IMR-90 (cell line): Measurements from ENCODE around the gene SLC9A7. TPM values are rescaled to one million over a fixed set of nuclear protein-coding genes. Genes with fewer than 3 reads are reported as not detected.

ENCODE experiments used
- ATAC-seq: fragments of 200-7000 bp; cut with Tn5 transposase; 2 replicates; pipeline ENCODE4 v1.9.1; 2020; ENCODE audit warnings: low read depth, mild to moderate bottlenecking, moderate library complexity
- BruUV-seq: library from RNA; stranded (reverse); fragments of 400-500 nt; replicated peaks from 2 replicates; lab custom pipeline; 2021; lab: Mats Ljungman, UMichigan
- CTCF ChIA-PET: fragments of 300-600 bp; formaldehyde crosslinking; extraction: SDS; loops from one replicate; lab custom pipeline; 2021; ENCODE audit warnings: antibody characterized with exemption; lab: Yijun Ruan, JAX
- POLR2A ChIA-PET: fragments of 300-600 bp; sonication (Branson Sonifier 250); formaldehyde crosslinking; loops from one replicate; lab custom pipeline; 2022; ENCODE audit warnings: antibody characterized with exemption; ENCODE audit not compliant: unreplicated experiment; lab: Charles Lee
- DNase-seq: peaks from one replicate; pipeline ENCODE4 v3.0.0; 2013
- H2AFZ ChIP-seq: replicated peaks from 2 replicates; pipeline ENCODE3; 2013; ENCODE audit warnings: low read length, mild to moderate bottlenecking; ENCODE audit not compliant: poor library complexity
- H2AK5ac ChIP-seq: 2 replicates; pipeline ENCODE4 v1.6.1; 2013; ENCODE audit warnings: low read depth, low read length, inconsistent platforms
- H2AK9ac ChIP-seq: replicated peaks from 2 replicates; pipeline ENCODE3; 2013; ENCODE audit warnings: mild to moderate bottlenecking, low read depth, low read length, moderate library complexity; ENCODE audit not compliant: poor library complexity
- H2BK120ac ChIP-seq: 2 replicates; pipeline ENCODE4 v1.6.1; 2013; ENCODE audit warnings: low read depth, low read length, inconsistent platforms
- H2BK15ac ChIP-seq: 3 replicates; pipeline ENCODE4 v1.6.1; 2013; ENCODE audit warnings: low read depth, low read length, inconsistent platforms
- H2BK20ac ChIP-seq: 2 replicates; pipeline ENCODE4 v1.6.1; 2013; ENCODE audit warnings: low read depth, mild to moderate bottlenecking, inconsistent platforms, low read length, moderate library complexity
- H2BK5ac ChIP-seq: 2 replicates; pipeline ENCODE4 v1.6.1; 2013; ENCODE audit warnings: mild to moderate bottlenecking, low read depth, low read length, inconsistent platforms; ENCODE audit not compliant: poor library complexity, severe bottlenecking
- H3K14ac ChIP-seq: replicated peaks from 2 replicates; pipeline ENCODE4 v1.6.1; 2013; ENCODE audit warnings: low read depth, low read length, inconsistent platforms
- H3K18ac ChIP-seq: 2 replicates; pipeline ENCODE4 v1.6.1; 2013; ENCODE audit warnings: low read depth, low read length, control low read depth
- H3K23ac ChIP-seq: 2 replicates; pipeline ENCODE4 v1.6.1; 2013; ENCODE audit warnings: low read depth, low read length, inconsistent platforms
- H3K27ac ChIP-seq: 2 replicates; pipeline ENCODE4 v1.5.1; 2013; ENCODE audit warnings: mild to moderate bottlenecking, control low read depth, low read length; ENCODE audit not compliant: insufficient read depth
- H3K27me3 ChIP-seq: 2 replicates; pipeline ENCODE4 v1.6.1; 2013; ENCODE audit warnings: low read length; ENCODE audit not compliant: control insufficient read depth, insufficient read depth
- H3K36me3 ChIP-seq: 2 replicates; pipeline ENCODE4 v1.6.1; 2013; ENCODE audit warnings: low read length, mixed read lengths; ENCODE audit not compliant: control insufficient read depth, insufficient read depth
- H3K4ac ChIP-seq: 2 replicates; pipeline ENCODE4 v1.6.1; 2013; ENCODE audit warnings: low read depth, low read length, inconsistent platforms
- H3K4me1 ChIP-seq: 2 replicates; pipeline ENCODE4 v1.6.1; 2013; ENCODE audit warnings: low read length, mixed read lengths; ENCODE audit not compliant: control insufficient read depth, insufficient read depth
- H3K4me2 ChIP-seq: 2 replicates; pipeline ENCODE4 v1.6.1; 2013; ENCODE audit warnings: low read depth, mild to moderate bottlenecking, control low read depth, low read length, moderate library complexity
- H3K4me3 ChIP-seq: 2 replicates; pipeline ENCODE4 v1.5.1; 2013; ENCODE audit warnings: low read depth, mild to moderate bottlenecking, control low read depth, low read length, moderate library complexity; ENCODE audit not compliant: insufficient read depth
- H3K56ac ChIP-seq: 2 replicates; pipeline ENCODE4 v1.6.1; 2013; ENCODE audit warnings: low read length, inconsistent platforms; ENCODE audit not compliant: insufficient read depth; ENCODE audit errors: extremely low read depth
- H3K79me1 ChIP-seq, 2 experiments: 2 replicates each; pipeline ENCODE4 v1.6.1; 2013; ENCODE audit warnings: low read length in 2 of 2, inconsistent platforms in 1 of 2, low read depth in 1 of 2
- H3K9ac ChIP-seq: 2 replicates; pipeline ENCODE4 v1.6.1; 2013; ENCODE audit warnings: low read depth, low read length, control low read depth
- H3K9me1 ChIP-seq: 2 replicates; pipeline ENCODE4 v1.6.1; 2013; ENCODE audit warnings: low read length, inconsistent platforms; ENCODE audit not compliant: insufficient read depth
- H3K9me3 ChIP-seq: 2 replicates; pipeline ENCODE4 v1.6.1; 2013; ENCODE audit warnings: low read length; ENCODE audit not compliant: control insufficient read depth, insufficient read depth
- H4K20me1 ChIP-seq: 2 replicates; pipeline ENCODE4 v1.6.1; 2013; ENCODE audit warnings: low read length, inconsistent platforms; ENCODE audit not compliant: insufficient read depth
- H4K5ac ChIP-seq: 2 replicates; pipeline ENCODE4 v1.6.1; 2013; ENCODE audit warnings: mild to moderate bottlenecking, low read depth, low read length, control low read depth
- H4K8ac ChIP-seq, 2 experiments: 2 replicates each; pipeline ENCODE4 v1.6.1; 2013; ENCODE audit warnings: low read depth in 2 of 2, low read length in 2 of 2, control low read depth in 1 of 2, inconsistent platforms in 1 of 2
- H4K91ac ChIP-seq: 2 replicates; pipeline ENCODE4 v1.6.1; 2013; ENCODE audit warnings: low read depth, low read length, inconsistent platforms; ENCODE audit not compliant: insufficient read depth
- BHLHE40 ChIP-seq: fragments of 150-350 bp; IDR thresholded peaks from 2 replicates; pipeline ENCODE4 v1.6.1; 2016; ENCODE audit warnings: mild to moderate bottlenecking, low read depth, low read length
- CEBPB ChIP-seq: IDR thresholded peaks from 2 replicates; pipeline ENCODE4 v1.6.1; 2012; ENCODE audit warnings: low read depth, low read length, improper control_type of control experiment
- CHD1 ChIP-seq: IDR thresholded peaks from 2 replicates; pipeline ENCODE4 v1.6.1; 2012; ENCODE audit warnings: low read depth, low read length, improper control_type of control experiment
- FOS ChIP-seq: fragments of 150-350 bp; IDR thresholded peaks from 2 replicates; pipeline ENCODE4 v1.6.1; 2016; ENCODE audit warnings: low read depth, low read length
- MAFK ChIP-seq: IDR thresholded peaks from 2 replicates; pipeline ENCODE4 v1.6.1; 2012; ENCODE audit warnings: low read depth, low read length, improper control_type of control experiment
- MAZ ChIP-seq: IDR thresholded peaks from 2 replicates; pipeline ENCODE4 v1.6.1; 2012; ENCODE audit warnings: low read depth, mild to moderate bottlenecking, low read length, improper control_type of control experiment, moderate library complexity, borderline replicate concordance
- MXI1 ChIP-seq: IDR thresholded peaks from 2 replicates; pipeline ENCODE4 v1.6.1; 2012; ENCODE audit warnings: low read depth, mild to moderate bottlenecking, low read length, moderate library complexity, borderline replicate concordance
- NFE2L2 ChIP-seq: fragments of 150-350 bp; IDR thresholded peaks from 2 replicates; pipeline ENCODE4 v1.6.1; 2016; ENCODE audit warnings: low read depth, mild to moderate bottlenecking, low read length
- POLR2A ChIP-seq: IDR thresholded peaks from 2 replicates; pipeline ENCODE4 v1.6.1; 2012; ENCODE audit warnings: mild to moderate bottlenecking, low read depth, low read length
- RAD21 ChIP-seq: IDR thresholded peaks from 2 replicates; pipeline ENCODE4 v1.6.1; 2012; ENCODE audit warnings: low read length, improper control_type of control experiment
- RCOR1 ChIP-seq: IDR thresholded peaks from 2 replicates; pipeline ENCODE4 v1.6.1; 2012; ENCODE audit warnings: mild to moderate bottlenecking, low read length, improper control_type of control experiment; ENCODE audit not compliant: insufficient replicate concordance
- RFX5 ChIP-seq: IDR thresholded peaks from 2 replicates; pipeline ENCODE4 v1.8.0; 2012; ENCODE audit warnings: low read depth, mild to moderate bottlenecking, low read length, moderate library complexity
- SMC3 ChIP-seq: fragments of 150-350 bp; IDR thresholded peaks from 2 replicates; pipeline ENCODE4 v1.6.1; 2016; ENCODE audit warnings: low read depth, mild to moderate bottlenecking, antibody characterized with exemption, low read length, moderate library complexity
- USF2 ChIP-seq: fragments of 150-350 bp; IDR thresholded peaks from 2 replicates; pipeline ENCODE4 v1.6.1; 2017; ENCODE audit warnings: mild to moderate bottlenecking, antibody characterized with exemption, low read length, low read depth
- dilution Hi-C: fragments of 300-500 bp; cut with HindIII; formaldehyde crosslinking; loops from one replicate; pipeline ENCODE4 v1.14.3; 2018; ENCODE audit warnings: low sequenced_read_pairs; ENCODE audit not compliant: unreplicated experiment
- in situ Hi-C: fragments of 300-500 bp; cut with MboI; formaldehyde crosslinking; loops from 3 replicates; pipeline ENCODE4 v1.14.3; 2019; ENCODE audit warnings: low sequenced_read_pairs, inconsistent platforms, mixed read lengths
- intact Hi-C: fragments of 100-400 bp; cut with micrococcal nuclease; formaldehyde crosslinking; loops from 2 replicates; pipeline ENCODE4 v1.10.0; 2022
- polyA plus RNA-seq, 3 experiments: library from polyadenylated mRNA; depleted of rRNA; stranded (reverse); fragments of >200 nt; gene quantifications; 2 replicates each; pipeline ENCODE4 v1.2.3, GENCODE V29; 2012; ENCODE audit warnings: low replicate concordance in 1 of 3
- total RNA-seq: library from RNA; depleted of rRNA; stranded (reverse); fragments of >200 nt; gene quantifications from 2 replicates; pipeline ENCODE4 v1.2.3, GENCODE V29; 2012
- TF ChIP-seq, protein P1 (sequence below): fragments of 150-350 bp; IDR thresholded peaks from 2 replicates; pipeline ENCODE4 v1.6.1; 2016; ENCODE audit warnings: low read depth, mild to moderate bottlenecking, low read length, moderate library complexity, borderline replicate concordance
- TF ChIP-seq, protein P2 (sequence below): conservative IDR thresholded peaks from 2 replicates; pipeline ENCODE4 v1.5.1; 2012; ENCODE audit warnings: mild to moderate bottlenecking, low read depth, low read length, improper control_type of control experiment

The SLC9A7 gene
- total and polyA plus RNA-seq, 2 of the 4 experiments (the other 2 are of a cell fraction) = 14.4 to 76.4 TPM

GRCh38 chrX:46567388-46567787, 191.5 kb downstream of the SLC9A7 start:
- TF ChIP-seq, protein P1, sequence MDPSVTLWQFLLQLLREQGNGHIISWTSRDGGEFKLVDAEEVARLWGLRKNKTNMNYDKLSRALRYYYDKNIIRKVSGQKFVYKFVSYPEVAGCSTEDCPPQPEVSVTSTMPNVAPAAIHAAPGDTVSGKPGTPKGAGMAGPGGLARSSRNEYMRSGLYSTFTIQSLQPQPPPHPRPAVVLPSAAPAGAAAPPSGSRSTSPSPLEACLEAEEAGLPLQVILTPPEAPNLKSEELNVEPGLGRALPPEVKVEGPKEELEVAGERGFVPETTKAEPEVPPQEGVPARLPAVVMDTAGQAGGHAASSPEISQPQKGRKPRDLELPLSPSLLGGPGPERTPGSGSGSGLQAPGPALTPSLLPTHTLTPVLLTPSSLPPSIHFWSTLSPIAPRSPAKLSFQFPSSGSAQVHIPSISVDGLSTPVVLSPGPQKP = no peak
- TF ChIP-seq FOS = no peak
- TF ChIP-seq, protein P2, sequence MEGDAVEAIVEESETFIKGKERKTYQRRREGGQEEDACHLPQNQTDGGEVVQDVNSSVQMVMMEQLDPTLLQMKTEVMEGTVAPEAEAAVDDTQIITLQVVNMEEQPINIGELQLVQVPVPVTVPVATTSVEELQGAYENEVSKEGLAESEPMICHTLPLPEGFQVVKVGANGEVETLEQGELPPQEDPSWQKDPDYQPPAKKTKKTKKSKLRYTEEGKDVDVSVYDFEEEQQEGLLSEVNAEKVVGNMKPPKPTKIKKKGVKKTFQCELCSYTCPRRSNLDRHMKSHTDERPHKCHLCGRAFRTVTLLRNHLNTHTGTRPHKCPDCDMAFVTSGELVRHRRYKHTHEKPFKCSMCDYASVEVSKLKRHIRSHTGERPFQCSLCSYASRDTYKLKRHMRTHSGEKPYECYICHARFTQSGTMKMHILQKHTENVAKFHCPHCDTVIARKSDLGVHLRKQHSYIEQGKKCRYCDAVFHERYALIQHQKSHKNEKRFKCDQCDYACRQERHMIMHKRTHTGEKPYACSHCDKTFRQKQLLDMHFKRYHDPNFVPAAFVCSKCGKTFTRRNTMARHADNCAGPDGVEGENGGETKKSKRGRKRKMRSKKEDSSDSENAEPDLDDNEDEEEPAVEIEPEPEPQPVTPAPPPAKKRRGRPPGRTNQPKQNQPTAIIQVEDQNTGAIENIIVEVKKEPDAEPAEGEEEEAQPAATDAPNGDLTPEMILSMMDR = no peak
- TF ChIP-seq CEBPB = no peak
- TF ChIP-seq MAZ = no peak
- no peak for TF ChIP-seq BHLHE40
- no peak for TF ChIP-seq MAFK
- no peak for TF ChIP-seq RFX5
- TF ChIP-seq NFE2L2 = no peak
- TF ChIP-seq POLR2A = no peak
- TF ChIP-seq MXI1 = no peak
- no peak for TF ChIP-seq USF2
- no peak for TF ChIP-seq RAD21
- TF ChIP-seq RCOR1 = no peak
- no peak for TF ChIP-seq SMC3
- TF ChIP-seq CHD1 = no peak
- H3K79me1 ChIP-seq = no peaks in the 10 kb centered on the region
- H3K9me3 ChIP-seq = no peaks in the 10 kb centered on the region
- H2AK9ac ChIP-seq = no peak overlapping the region
- H3K14ac ChIP-seq = no peak overlapping the region
- H4K8ac ChIP-seq = no peak overlapping the region
- no peaks in the 10 kb centered on the region for H4K20me1 ChIP-seq
- no peak overlapping the region for H3K56ac ChIP-seq
- ChIA-PET CTCF (no interaction called here), POLR2A (interaction anchor here (0.6 kb wide), 1 partner anchor 131 kb away, joined by 5 read pairs; no protein-coding TSS in a partner anchor)
- no peak overlapping the region for H2BK120ac ChIP-seq
- H4K5ac ChIP-seq = no peak overlapping the region
- H2BK20ac ChIP-seq = no peak overlapping the region
- no peak overlapping the region for H3K4ac ChIP-seq
- no peak overlapping the region for H3K9ac ChIP-seq
- H4K91ac ChIP-seq = no peak overlapping the region
- BruUV-seq = no TSS peak
- no peak overlapping the region for H3K4me2 ChIP-seq
- dilution Hi-C loops (no loop called here), intact Hi-C loops (no loop called here), in situ Hi-C loops (no loop called here)
- ATAC-seq (no peak), DNase-seq (no peak)
- no peaks in the 10 kb centered on the region for H3K27me3 ChIP-seq
- H3K4me3 ChIP-seq = no peak overlapping the region
- no peaks in the 10 kb centered on the region for H3K36me3 ChIP-seq
- no peaks in the 10 kb centered on the region for H3K9me1 ChIP-seq
- no peak overlapping the region for H2AFZ ChIP-seq
- no peak overlapping the region for H2AK5ac ChIP-seq
- no peak overlapping the region for H2BK15ac ChIP-seq
- no peak overlapping the region for H3K18ac ChIP-seq
- H3K23ac ChIP-seq = no peak overlapping the region
- no peak overlapping the region for H2BK5ac ChIP-seq
- H3K27ac ChIP-seq = no peak overlapping the region
- H3K4me1 ChIP-seq = no peaks in the 10 kb centered on the region
